GM21717 (cell line): Measurements from ENCODE around the gene NDEL1.

Experiments used
- ATAC-seq: cut with Tn5 transposase; IDR thresholded peaks from one replicate; pipeline ENCODE4 v1.9.1; 2021; ENCODE audit warnings: mild to moderate bottlenecking, moderate library complexity; ENCODE audit not compliant: unreplicated experiment

The NDEL1 gene

GRCh38 chr17:8451933-8452614, 16.4 kb downstream of the NDEL1 start:
- ATAC-seq: no peak

GRCh38 chr17:8453326-8453725, 17.6 kb downstream of the NDEL1 start:
- ATAC-seq: no peak

GRCh38 chr17:8455665-8456209, 20.1 kb downstream of the NDEL1 start:
- no peak for ATAC-seq

- ATAC-seq: no peak
Observed at GRCh38 chr17:8458128-8458527, 22.4 kb downstream of the NDEL1 start.

- ATAC-seq: no peak
Observed at GRCh38 chr17:8459107-8459506, 23.4 kb downstream of the NDEL1 start.

GRCh38 chr17:8459831-8460230, 24.1 kb downstream of the NDEL1 start:
- no peak for ATAC-seq

- no peak for ATAC-seq
Observed at GRCh38 chr17:8462564-8462963, 26.9 kb downstream of the NDEL1 start.

GRCh38 chr17:8463099-8463498, 27.4 kb downstream of the NDEL1 start:
- no peak for ATAC-seq

- no peak for ATAC-seq
Observed at GRCh38 chr17:8464941-8465340, 29.3 kb downstream of the NDEL1 start.

GRCh38 chr17:8465356-8465755, 29.7 kb downstream of the NDEL1 start:
- no peak for ATAC-seq

- ATAC-seq: no peak
Observed at GRCh38 chr17:8465759-8466158, 30.1 kb downstream of the NDEL1 start.

GRCh38 chr17:8466456-8466855, 30.8 kb downstream of the NDEL1 start:
- ATAC-seq: no peak

GRCh38 chr17:8466873-8467272, 31.2 kb downstream of the NDEL1 start:
- no peak for ATAC-seq

- ATAC-seq: no peak
Observed at GRCh38 chr17:8467527-8467926, 31.8 kb downstream of the NDEL1 start.

- ATAC-seq: no peak
Observed at GRCh38 chr17:8468127-8468526, 32.4 kb downstream of the NDEL1 start.

GRCh38 chr17:8468980-8469379, 33.3 kb downstream of the NDEL1 start:
- ATAC-seq: no peak

- no peak for ATAC-seq
Observed at GRCh38 chr17:8469964-8470363, 34.3 kb downstream of the NDEL1 start.

- no peak for ATAC-seq
Observed at GRCh38 chr17:8470447-8471047, 34.9 kb downstream of the NDEL1 start.

- ATAC-seq: no peak
Observed at GRCh38 chr17:8472663-8473062, 37.0 kb downstream of the NDEL1 start.

GRCh38 chr17:8473451-8474192, 37.9 kb downstream of the NDEL1 start:
- ATAC-seq: no peak

- ATAC-seq: no peak
Observed at GRCh38 chr17:8474826-8475225, 39.1 kb downstream of the NDEL1 start.

- ATAC-seq: no peak
Observed at GRCh38 chr17:8475227-8475626, 39.5 kb downstream of the NDEL1 start.
